Stromal cell of bone marrow (primary cell): ENCODE results near the gene TMEM131L.
"Not testable (repeated sequence)": the region's sequence is repeated elsewhere in the genome, so short reads cannot be mapped to it uniquely, and the experiment has no call there.

Source experiments
- DNase-seq: peaks from one replicate; pipeline ENCODE4 v3.0.0-alpha.2; 2012; ENCODE audit warnings: low read depth

TMEM131L gene

DNA sequence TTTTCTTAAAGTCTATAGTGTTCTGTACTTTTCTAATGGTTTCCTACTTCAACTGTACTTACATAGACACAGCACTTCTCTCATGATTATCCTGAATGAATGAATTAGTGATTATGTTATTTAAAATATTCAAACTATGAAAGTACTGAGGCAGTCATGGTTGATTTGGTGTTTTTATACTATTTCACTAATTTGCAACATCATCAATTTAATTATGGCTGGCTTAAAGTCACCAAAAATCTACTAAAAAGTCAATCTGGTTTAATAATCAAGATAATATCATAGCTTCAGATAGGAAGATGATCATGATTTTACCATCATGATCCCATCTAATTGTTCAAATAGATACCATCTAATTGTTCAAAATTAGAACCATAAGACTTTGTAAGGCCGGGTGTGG is 16.8 kb upstream of the TMEM131L start:
- no peak for DNase-seq

DNA sequence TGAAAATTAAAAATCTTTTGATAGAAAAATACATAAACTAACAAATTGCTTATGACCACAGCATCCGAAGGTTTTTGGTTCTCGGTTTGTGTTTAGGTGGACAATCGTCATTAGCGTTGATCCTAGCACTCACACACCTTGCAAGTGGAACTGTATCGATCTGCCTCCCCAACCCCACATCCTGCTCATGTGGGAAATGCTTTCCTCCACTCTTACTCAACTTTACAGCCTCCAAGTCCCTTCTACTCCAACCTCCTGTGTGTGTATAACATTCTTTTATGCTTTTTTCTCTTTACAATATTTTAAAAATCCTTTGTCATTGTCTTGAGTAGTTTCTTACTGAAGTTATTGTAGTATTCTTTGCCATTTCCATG is 15.6 kb upstream of the TMEM131L start:
- no peak for DNase-seq

DNA sequence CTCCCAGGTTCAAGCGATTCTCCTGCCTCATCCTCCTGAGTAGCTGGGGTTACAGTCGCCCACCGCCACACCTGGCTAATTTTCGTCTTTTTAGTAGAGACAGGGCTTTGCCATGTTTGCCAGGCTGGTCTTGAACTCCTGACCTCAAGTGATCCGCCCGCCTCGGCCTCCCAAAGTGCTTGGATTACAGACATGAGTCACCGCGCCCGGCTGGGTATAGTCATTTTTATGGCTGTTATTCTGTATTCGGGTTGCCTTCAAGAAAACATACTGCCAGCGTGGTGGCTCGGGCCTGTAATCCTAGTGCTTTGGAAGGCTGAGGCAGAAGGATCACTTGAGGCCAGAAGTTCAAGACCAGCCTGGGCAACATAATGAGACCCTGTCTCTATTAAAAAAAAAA is 15.0 kb upstream of the TMEM131L start:
- not testable (repeated sequence) for DNase-seq

DNA sequence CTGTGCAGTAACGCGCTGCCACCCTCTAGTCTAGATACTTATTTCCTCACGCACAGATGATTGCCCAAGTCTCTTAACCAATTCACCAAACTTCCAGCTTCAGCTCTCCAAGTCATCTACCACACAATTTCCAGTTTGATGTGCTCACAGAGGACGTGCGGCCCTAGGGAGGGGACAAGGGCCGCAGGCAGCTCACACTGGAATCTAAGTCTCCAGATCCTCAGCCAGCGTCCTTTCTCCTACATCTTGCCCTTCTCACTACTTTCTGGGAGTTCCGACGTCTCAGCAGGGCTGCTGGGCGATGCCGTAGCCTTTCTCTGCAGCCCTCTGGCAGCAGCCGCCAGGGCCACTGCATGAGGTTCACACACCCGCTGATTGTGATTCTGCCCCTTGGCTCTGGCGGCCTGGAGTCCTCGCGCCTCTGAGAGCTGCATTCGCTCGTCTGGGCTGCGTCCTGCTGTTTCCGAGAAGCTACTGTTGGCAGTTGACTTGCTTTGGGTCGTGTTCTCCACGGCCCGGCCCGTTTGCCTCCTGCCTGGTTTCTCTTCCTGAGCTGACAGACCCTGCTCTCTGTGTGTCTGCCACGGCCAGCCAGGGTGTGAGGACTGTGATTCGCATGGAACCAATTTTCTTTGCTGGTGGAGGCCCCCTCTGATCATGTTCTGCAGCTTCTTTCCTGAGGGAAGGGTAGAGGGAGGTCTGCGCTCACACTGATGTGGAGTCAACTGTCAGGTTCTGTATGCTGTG is 14.1 kb upstream of the TMEM131L start:
- no peak for DNase-seq

DNA sequence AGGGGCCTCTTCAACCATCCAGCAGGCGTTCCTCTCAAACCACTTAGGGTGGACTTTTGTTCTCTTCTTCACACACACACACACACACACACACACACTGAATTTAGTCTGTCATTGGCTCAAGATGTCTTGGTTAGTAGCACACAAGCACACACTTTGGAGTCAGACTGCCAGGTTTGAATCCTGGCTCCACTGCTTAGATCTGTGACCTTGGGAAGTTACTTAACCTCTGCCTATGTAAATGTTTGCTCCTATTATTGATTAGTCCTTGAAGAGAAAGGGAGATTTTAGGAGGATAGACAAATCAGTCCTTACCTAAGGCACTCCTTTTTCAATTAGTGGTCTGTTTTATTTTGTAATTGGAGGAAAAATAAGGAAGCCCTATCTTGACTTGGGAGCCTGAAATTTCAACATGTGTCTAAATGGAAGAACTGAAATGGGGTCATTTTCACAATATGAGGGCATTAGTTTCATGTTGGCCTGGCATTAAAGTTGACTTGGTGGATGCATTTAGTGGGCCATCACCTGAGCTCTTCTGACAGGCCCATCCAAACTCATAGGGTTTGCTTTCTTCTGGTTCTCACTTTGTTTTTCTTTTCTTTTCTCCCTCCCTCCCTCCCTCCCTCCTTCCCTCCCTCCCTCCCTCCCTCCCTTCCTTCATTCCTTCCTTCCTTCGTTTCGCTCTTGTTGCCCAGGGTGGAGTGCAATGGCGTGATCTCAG is 13.3 kb upstream of the TMEM131L start:
- DNase-seq, result no peak

DNA sequence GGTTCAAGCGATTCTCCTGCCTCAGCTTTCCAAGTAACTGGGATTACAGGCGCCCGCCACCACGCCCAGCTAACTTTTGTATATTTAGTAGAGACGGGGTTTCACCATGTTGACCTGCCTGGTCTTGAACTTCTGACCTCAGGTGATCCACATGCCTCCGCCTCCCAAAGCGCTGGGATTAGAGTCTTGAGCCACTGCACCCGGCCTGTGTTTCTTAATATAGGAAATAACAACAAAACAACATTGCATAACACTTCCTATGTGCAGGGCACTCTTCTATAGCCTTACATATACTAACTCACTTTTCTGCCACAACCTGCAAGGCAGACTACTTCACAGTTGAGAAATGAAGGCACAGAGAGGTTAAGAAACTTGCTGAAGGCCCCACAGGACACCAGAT is 12.8 kb upstream of the TMEM131L start:
- DNase-seq, result no peak

DNA sequence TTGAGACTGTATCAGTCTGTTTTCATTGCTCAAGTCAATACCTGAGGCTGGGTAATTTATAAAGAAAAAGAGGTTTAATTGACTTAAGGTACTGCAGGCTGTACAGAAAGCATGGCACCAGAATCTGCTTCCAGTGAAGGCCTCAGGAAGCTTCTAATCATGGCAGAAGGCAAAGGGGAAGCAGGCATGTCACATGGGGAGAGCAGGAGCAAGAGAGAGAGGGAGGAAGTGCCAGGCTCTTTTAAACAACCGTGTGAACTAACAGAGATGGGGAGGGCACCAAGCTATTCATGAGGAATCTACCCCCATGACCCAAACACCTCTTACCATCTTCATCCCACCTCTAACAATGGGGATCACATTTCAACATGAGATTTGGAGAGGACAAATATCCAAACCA is 7.2 kb upstream of the TMEM131L start:
- no peak for DNase-seq

DNA sequence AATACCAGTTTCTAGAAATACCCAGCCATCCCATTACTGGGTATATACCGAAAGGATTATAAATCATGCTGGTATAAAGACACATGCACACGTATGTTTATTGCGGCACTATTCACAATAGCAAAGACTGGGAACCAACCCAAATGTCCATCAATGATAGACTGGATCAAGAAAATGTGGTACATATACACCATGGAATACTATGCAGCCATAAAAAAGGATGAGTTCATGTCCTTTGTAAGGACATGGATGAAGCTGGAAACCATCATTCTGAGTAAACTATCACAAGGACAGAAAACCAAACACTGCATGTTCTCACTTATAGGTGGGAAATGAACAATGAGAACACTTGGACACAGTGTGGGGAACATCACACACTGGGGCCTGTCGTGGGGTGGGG is 4.6 kb upstream of the TMEM131L start:
- DNase-seq, result not testable (repeated sequence)

DNA sequence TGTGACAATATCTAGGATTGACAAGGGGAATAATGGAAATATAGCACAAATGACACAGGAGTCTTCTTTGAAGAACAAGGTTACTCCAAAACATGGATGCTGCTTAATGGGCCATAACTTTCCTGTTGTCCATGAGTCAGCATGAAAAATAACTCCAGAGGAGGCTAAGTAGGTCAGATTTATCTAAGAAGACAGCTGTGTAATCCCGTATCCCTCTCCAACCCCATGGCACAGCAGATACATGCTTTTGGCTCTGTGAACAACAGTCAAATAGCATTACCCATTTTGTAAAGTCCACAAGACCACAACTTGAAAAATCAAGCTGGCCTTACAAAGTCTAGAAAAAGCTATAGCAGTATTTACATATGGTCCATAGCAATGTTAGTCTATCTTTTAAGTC is 2.1 kb upstream of the TMEM131L start:
- no peak for DNase-seq

DNA sequence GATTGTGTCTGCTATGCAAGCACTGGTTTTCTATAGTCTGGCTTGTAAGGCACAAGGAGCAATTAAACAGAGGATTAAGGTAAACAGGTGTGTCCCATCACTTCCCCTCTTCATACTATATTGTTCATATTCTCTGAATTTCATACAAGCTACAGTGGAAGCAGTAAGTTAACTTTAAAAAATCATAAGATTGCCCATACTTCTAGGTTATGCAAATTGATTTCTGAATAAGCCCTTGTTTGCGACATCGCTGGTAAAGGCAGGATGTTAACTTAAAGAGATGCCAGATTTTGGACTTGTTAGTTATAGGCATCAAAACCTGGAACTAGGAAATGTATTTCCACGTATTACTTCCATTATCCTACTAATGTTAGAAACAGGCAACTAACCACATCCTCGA is 1.0 kb upstream of the TMEM131L start:
- no peak for DNase-seq

DNA sequence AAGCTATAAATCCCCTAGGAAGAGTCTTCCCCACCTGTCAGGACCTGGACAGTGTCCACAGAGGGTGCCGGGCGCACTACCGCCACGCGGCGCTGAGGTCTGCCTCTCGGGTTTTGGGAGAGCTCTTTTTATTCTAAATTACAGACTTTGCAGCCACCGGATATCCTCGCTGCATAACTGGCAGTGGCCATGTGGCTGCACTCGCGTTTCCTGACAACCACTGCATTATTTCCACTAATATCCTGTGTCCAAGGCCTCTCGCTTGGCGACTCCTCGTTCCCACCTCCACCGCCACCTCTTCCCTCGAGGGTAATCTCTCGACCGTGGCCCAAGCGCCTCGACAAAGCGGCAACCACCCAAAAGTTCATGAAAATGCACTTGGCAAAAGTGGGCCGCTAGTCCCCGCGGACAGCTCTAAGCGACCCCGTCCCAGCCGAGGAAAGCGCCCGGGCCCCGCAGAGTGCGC is 512 bp upstream of the TMEM131L start:
- peak; percentile 26 for DNase-seq

DNA sequence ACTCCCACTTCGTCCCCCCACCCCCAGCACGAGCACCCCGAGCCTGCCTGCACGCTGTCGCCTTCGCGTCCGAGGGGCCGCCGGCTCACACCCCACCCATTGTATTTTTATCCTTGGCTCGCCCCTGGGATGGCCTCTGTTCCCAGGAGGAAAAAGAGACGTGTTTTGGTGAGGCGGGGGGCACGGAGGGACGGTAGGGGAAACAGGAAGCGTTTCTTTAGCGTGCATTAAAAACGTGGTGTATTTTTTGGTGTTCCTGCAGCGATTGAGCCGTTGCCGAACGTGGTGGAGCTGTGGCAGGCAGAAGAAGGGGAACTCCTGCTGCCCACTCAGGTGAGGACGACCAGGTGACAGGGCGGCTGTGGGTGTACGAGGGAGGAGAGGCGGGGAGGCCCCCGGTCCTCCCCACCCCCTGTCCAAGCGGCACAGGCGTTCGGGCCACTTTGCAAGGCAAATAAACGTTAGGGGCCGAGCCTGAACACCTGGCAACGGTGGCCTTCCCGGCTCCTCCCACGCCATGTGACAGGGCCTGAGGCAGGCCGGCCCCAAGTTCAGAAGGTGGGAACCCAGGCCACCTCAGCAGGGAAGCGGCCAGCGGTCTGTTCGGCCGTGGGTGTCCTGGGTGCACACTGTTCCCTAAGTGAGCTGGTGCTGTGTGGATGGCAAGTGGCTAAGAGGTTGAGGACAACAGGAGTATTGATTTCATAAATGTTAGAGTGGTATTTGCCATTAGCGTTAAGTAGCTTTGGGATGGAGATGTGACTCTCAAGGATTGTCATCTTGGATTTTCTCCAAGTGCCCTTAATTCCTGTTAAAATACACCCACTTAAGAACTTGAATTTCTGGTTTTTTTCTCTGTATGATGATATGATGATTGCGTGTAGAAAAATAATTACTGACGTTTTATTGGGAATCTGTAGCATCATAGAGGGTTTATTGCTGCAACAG is 1.1 kb downstream of the TMEM131L start:
- no peak for DNase-seq

DNA sequence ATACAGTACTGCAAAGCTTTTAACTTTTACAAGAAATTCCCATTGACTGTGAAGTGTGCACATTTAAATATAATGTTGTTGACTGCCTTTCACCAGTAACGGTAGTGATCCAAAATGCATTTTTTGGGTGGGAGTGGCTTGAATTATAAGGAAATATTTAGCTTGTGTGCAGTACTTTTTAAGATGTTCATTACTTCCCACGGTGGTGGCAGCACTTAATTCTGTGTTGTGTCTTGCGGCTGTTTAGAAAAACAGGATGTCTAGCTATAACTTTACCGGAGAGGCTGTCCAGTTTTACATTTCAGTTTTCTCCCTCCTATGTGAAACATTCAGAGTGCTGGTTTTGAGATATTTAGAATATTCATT is 1.7 kb downstream of the TMEM131L start:
- no peak for DNase-seq

DNA sequence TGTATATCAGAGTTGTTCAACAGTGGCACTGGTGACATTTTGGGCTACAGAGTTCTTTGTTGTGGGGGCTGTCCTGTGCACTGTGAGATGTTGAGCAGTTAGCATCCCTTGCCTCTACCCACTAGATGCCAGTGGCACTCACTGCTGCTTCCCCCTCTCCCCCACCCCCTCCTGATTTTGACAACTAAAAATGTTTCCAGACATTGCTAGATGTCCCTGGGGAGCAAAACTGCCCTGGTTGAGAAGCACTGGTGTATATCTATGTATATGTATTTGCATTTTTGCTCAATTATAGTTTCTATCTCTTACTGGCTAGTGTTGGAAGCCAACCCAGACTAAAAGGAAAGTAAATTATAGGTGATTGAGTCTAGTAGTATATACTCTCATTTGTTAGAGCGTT is 2.4 kb downstream of the TMEM131L start:
- DNase-seq, result no peak

DNA sequence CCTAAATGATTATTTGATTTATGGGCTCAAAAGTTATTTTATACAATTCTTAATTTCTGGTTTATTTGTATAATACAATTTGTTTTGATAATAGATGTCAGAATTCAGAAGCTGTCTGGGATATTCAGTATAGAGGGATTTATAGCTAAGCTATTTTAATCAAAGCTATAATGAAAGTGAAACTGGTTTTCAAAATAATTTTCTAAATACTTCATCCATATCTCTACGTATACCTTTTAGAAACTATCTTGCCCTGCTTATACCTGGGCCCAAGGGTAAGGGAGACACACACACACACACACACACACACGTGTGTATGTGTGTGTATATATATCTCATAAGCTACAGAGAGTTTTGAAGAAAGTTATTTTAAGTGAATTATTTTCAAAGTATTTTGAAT is 2.9 kb downstream of the TMEM131L start:
- no peak for DNase-seq

DNA sequence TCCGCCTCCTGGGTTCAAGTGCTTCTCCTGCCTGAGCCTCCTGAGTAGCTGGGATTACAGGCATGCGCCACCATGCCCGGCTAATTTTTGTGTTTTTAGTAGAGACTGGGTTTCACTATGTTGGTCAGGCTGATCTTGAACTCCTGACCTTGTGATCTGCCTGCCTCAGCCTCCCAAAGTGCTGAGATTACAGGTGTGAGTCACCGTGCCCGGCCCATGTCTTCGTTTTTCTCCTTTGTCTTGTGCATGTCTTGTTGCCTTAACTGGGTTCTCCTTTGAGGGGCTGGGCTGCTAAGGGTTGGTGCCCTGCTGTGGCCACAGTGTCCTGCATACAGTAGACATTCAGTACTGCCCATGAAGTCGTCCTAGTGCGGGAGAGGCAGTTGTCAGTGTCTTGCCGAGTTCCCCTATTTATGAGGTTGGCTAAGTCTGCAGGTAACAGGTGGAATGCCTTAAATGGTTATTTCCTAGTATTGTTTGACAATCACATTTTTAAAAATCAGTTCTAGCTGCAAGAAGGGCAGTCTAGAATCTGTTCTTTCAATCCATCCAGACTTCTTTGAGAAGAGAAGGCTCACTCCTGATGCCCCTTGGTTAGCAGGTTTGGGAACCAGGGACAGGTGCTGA is 5.0 kb downstream of the TMEM131L start:
- not testable (repeated sequence) for DNase-seq

DNA sequence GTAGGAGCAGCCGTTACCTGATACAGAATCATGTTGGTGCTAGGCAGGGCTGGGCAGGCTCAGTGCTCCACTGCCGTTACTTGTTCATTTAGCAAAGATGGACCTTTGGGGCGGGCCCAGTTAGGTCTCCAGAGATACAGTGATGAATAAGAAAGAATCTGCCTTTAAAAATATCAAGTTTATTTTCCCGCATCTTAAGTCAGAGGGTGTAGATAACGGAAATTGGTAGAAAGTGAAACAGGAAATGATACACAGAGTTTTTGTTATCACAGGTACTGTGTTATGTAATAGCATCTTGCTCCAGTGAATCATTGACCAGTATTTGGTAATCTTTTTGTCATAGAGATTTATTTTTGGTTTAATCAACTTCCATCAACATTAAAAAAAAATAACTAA is 5.5 kb downstream of the TMEM131L start:
- no peak for DNase-seq

DNA sequence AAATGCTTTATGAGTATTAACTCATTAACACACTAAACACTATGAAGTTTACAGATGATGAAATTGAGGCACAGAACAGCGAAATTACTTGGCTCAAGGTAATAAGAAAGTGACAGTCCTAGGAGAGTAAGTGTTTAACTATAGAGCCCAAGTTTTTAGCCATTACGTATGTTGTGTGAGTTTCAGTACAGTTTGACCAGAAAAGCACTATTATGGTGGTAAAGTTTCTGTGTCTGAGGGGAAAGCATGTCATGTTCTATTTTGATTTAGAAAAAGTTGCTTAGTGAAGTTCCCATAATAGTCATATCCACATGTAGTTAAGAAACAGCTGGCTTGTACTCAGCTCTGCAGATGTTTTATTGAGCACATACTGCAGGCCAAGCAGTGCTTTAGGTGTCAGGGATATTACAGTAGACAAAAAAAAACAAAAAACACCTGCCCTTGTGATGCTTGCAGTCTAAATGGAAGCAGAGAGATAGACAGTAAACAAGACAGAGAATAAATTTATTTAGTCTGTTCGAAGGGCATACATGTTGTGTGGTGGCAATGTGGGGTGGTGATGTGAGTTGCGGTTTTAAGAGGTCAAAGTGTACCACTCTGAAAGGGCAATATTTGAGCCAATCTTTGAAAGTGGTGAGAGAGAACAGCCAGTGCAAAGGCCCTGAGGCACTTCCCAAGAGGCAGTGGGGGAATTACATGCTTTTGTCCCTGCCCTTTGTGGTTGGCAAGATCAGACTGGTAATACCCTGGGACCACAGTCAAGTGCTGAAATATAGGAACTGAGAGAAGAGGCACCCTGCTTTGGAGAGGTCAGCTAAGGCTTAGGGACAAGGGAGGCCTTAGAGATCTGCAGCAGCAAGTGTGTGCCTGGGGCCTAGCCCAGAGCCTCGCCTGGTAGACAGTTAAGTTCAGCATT is 6.2 kb downstream of the TMEM131L start:
- DNase-seq, result no peak

DNA sequence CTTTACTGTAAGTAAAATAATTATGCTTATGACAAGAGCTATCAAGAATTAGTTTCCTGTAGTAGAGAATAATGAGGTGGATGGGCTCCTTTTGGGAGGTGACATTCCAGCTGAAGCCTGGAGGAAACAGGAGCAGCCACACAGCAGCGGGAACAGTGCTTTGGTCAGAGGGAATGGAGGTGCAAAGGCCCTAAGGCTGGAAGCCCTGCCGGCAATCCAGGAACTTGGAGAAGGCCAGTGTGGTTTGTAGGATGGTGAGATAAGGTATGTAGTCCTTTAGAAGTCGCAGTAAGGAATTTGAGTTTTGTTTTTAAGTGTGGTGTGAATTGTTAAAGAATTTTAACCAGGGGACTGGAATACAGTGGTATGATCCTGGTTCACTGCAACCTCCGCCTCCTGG is 8.1 kb downstream of the TMEM131L start:
- no peak for DNase-seq

DNA sequence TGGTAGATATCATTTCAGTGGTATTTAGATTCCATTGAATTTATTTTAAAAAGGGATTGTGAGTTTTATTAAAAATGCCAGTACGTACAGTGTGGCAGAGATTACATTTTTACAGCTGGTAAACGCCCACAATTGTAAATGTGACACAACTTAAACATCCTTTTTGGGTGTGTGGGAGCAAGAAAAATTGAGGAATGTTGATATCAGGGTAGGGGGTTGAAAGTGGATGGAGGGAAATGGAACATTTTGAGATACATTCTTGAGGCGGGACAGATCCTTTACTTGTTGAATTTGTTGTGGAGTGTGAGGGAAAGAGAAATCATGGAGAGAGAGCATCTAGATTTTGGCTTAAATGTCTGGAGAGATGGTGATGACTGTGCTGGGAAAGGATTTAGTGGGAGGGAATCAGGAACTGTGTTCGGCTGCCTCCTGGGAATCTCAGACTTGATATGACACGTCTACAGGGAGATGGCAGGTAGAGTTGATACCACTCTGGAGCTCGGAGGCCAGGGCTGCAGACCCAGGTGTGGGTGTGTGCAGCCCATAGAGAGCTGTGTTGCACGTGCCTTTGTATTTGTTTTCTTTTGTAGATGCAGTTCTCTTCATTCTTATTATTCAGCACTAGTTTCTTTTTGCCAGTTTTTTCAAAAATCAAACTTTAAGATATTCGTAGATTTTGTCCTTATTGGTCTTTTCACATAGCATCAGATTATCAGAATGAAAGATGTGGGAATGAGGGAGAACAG is 10.8 kb downstream of the TMEM131L start:
- no peak for DNase-seq
